ENCODE measurements around the gene TPM3.
"Not testable (repeated sequence)": the region's sequence is repeated elsewhere in the genome, so short reads cannot be mapped to it uniquely, and the experiment has no call there.

Gene TPM3

DNA sequence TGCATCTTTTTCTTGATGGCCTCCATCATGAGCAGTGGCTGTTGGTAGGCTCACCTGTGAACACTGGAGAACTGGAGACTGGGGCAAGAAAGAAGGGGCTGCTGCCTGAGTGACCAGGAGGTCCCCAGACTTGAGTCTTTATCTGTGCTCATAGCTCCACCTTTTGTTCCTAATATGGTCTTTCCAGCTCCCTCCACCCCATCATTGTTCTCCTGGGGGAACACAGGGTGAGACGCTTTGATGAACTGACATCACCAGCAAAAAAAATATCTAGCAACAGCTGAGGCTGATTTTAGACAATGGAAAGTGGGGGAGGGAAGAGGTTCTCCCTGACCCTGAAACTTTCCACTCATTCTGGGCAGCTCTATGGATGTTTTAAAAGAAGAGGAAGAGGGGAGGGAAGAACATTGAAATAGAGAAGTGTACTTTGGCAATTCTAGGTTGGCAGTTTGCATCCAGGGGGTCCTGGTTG lies at the start of gene TPM3:
TPM3 (minus strand) TSS at position 111 of the 472 bp plus-strand sequence; CDS start at position 29, 82 bp downstream.
- no peak for DNase-seq

GRCh38 chr1:154240294-154240833 lies 48.5 kb upstream of the TPM3 start:
- no peak for DNase-seq

DNA sequence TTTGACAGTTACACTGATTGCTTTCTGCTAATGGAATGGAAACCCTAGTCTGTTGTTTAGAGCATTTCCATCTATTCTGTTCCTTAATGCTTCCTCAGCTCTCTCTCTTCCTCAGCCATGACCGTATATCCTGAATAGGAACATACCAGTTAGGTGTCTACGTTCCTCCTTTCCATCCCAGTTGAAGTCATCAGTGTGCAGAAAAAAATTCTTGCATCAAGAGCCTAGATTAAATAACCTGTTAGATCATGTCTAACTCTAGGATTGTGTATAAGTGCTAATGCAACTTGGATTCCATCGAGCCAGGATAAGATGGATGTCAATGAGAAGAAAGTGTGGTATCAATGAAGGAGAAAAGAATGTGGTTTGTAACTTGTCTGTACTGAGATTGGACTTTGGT lies 47.6 kb upstream of the TPM3 start:
- no peak for DNase-seq

GRCh38 chr1:154237880-154238506 lies 46.1 kb upstream of the TPM3 start:
- DNase-seq: no peak

GRCh38 chr1:154237435-154237834 lies 45.5 kb upstream of the TPM3 start:
- no peak for DNase-seq

- no peak for DNase-seq
Observed at GRCh38 chr1:154236855-154237254, 45.0 kb upstream of the TPM3 start.

- DNase-seq: not testable (repeated sequence)
Observed at GRCh38 chr1:154233127-154233526, 41.2 kb upstream of the TPM3 start.

- not testable (repeated sequence) for DNase-seq
Observed at GRCh38 chr1:154231112-154231511, 39.2 kb upstream of the TPM3 start.

DNA sequence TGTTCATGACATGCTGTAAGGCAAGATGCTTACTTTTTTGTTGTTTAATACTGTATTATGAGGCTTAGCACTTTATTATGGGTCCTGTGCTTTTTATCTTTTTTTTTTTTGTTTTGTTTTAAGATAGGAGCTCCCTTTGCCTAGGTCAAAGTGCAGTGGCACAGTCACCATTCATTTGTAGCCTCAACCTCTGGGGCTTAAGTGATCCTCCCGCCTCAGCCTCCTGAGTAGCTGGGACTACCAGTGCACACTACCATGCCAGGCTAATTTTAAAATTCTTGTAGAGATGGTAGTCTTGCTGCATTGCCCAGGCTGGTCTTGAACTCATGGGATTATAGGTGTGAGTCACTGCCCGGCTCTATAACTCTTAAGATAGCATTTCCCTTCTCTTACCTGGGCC lies 33.5 kb upstream of the TPM3 start:
- DNase-seq: no peak

DNA sequence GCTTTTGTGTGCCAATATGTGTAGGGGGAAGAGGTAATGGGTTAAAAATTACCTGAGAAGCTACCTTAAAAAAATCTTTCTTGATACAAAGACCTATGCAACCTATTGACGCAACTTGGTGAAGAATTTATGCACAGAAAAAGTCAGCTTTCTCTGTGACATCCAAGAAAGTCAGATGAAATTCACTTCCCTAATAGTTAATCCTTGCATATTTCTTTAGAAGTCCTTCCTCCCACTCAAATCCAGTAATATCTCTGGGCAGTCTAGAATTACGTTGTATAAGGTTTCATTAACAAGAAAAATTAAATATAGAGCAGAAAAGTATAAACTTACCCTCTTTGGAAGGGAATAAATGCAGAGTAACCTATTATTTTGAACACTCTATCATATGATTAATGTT lies 31.7 kb upstream of the TPM3 start:
- no peak for DNase-seq

DNA sequence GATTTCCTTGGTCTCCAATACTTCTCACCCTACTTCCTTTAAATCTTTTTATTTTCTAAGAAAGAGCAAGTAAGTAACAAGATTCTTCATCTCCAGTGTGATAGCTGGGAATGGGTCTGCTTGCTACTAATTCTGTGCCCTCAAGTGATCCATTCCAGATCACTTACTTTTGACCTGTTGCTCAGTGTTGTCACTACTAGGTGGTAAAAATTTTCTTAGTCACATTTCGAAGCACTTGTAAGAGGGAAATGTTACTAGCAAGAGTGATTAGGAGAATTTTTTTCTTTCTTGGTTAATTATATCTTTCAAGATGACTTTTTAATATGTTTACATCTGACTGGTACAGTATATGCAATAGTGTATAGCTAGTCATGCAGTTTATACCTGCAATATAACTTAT lies 31.0 kb upstream of the TPM3 start:
- DNase-seq: no peak

GRCh38 chr1:154222518-154222917 lies 30.6 kb upstream of the TPM3 start:
- DNase-seq: no peak

DNA sequence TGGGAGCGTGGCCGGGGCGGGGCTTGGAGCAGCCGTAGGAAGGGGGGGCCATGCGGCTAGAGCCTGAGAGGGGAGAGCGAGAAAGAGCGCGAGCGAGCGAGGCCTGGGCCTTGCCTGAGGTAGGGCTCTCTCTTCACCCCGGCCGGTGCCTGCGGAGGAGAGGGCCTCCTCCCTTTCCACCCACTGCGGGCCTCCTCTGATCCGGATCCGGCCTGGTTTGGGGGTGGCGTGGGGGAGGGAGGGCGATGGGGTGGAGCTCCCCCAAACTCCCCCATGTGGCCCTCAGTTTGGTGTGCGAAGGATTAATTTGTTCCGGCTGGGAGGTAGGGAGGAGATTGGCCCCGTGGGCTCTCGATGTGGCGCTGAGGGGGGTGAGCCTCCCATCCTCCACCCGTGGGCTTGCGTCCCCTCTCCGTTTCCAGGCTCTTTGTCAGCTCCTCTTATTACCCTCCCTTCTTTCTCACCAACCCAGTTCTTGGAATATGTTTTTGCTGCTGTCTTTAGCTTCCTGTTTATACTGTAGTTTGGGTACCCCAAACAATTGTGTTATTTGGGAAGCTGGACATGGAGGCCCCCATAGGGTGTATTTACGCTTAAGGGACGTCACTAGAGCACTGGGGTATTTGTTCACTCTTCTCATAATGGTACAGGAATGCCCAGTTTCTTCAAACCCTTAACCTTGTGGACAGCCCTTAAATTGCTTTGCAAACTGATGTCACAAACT lies 29.5 kb upstream of the TPM3 start:
- DNase-seq: peak; percentile 26

DNA sequence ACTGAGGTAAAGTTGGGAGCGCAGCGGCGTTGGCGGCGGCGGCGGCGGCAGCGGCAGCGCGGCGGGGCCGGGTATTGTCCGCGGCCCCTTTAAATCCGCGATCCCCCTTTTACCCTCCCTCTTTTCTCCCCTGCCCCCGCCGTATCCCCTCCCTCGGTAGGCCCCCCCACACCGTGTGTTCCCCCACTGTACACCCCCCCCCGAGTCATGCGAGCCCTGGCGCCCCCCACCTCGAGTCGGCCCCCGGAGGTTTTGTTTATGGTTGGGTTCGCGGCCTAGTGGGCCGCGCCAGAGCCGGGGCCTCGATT lies 29.0 kb upstream of the TPM3 start:
- DNase-seq: no peak

GRCh38 chr1:154220071-154220969 lies 28.4 kb upstream of the TPM3 start, which contains the start of gene UBAP2L:
Gene UBAP2L, plus strand, starts transcription at chr1:154220955. Its CDS starts 4,169 bp downstream, at chr1:154225124.
- peak; percentile 99 for DNase-seq

DNA sequence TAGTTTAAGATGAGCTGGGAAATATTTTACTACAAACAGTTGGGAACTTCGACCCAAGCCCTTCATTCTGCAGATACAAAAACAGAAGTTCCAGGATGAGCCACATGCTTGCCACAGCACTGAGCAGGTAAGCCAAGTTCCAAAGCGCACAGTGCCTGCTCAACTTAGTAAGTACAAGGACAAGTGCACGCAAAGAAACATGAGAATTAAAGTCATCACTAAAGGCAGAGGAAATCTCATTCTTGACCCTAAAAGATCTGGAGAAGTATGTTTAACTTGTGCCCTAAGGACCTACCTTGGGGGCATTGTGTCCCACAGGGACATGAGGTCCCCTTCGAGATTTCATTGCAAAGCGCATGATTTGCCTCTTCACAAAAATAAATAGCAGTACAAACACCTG lies 27.6 kb upstream of the TPM3 start:
- no peak for DNase-seq

DNA sequence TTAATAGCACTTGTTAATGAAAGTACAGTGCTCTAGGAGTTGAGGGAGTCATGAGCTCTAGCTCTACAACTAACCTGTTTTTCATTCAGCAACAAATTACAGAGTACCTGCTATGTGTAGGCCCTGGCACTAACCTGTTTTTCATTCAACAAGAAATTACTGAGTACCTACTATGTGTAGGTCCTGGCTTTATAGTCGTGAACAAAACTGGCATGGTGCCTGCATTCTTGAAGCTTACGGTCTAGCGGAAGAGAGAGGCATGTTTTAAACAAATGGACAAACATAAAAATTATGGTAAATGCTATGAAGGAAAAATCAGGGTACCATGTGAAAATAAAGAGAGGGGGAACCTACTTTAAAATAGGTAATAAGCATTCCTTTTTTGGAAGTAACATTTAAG lies 26.6 kb upstream of the TPM3 start:
- no peak for DNase-seq

DNA sequence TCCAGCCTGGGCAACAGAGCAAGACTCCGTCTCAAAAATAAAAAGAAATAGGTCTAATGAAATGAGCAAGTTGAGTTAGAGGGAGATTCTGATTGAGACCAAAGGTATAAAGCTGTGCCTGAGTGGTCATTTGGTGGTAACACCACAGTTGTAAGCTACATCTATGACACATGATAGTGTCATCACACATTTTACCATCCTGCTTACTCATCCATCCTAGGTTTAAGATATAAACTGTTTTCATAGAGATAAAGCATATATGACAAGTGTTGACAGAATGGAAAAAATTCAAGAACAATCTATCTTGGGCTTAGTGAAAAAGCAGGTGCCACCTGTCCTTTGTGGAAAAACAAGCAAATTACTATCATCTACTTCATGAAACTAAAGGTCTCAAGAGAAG lies 21.4 kb upstream of the TPM3 start:
- DNase-seq: no peak

DNA sequence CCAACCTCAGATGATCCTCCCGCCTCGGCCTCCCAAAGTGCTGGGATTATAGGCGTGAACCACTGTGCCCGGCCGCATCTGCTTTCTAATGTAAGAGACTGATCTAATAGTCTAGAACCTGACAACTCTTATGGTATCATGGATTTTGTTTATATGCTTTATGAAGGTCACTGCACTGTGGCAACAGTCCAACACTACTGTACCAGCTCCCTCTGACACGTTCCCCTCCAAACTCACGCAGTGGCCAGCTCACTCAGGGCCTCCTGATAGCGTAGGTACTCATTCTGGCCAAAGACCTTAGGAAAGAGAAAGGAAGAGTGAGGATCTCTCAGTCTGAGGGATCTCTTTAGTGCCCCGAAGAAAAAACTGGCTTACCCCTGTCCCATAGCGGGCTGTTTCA lies 20.2 kb upstream of the TPM3 start:
- no peak for DNase-seq

GRCh38 chr1:154208677-154209388 lies 16.9 kb upstream of the TPM3 start:
- DNase-seq: no peak

DNA sequence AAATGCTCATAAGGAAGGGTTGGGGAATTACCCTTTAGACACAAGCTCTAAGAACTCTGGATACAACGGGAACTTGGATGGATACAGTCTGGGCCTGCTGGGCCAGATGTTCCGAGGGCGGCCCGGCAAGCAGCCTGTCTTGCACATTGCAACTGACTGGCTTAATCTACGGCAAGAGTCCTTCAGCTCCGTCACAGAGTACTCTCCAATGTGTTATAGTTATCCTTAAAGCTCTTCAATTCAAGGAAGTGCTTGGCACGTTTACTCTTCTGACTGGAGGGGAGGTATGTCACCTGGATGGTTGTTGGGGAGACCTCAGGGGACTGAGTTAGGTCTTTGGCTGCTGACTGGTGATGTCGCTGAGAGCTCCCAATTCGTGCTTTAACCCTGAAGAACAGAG lies 15.4 kb upstream of the TPM3 start:
- no peak for DNase-seq

DNA sequence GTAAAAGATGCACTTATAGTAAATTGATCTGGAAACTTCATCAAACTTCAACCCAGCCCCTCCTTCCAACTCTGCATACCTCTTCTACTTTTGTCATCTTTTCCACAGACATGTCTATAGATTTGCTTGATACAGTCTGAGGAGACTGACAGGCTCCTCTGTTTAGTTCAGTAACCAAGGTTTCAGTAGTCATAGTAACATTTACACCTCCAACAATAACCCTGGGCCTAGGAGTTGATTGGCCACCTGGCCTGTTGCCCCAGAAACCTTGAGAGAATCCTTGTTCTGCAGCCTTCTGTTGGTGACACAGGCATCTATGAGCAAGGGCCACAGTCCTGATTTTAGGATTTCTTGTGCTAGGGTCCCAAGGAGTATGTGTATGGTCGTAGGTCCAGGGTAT lies 14.3 kb upstream of the TPM3 start, which contains the start of gene CFAP141:
CFAP141 (minus strand) TSS at position 138 of the 400 bp plus-strand sequence; CDS start at position 112, 26 bp downstream.
- DNase-seq: no peak

- not testable (repeated sequence) for DNase-seq
Observed at GRCh38 chr1:154205778-154206177, 13.9 kb upstream of the TPM3 start.
